Testis (tissue), 3 donors: ENCODE measurements around the gene KCTD16. TPM values are rescaled to one million over a fixed set of nuclear protein-coding genes. Genes with fewer than 3 reads are reported as not detected.

Source experiments
- DNase-seq: peaks from one replicate; pipeline ENCODE4 v3.0.0-alpha.2; 2019
- H3K27ac ChIP-seq, 2 donors: fragments of 200-600 bp; sonication (generic); one replicate each; pipeline ENCODE4 v1.5.1; 2019
- H3K27me3 ChIP-seq: fragments of 200-600 bp; sonication (generic); one replicate; pipeline ENCODE4 v1.5.1; 2019
- H3K36me3 ChIP-seq: fragments of 200-600 bp; sonication (generic); one replicate; pipeline ENCODE4 v1.5.1; 2017; ENCODE audit warnings: low read depth; ENCODE audit errors: missing control alignments
- H3K4me1 ChIP-seq: fragments of 200-600 bp; sonication (generic); one replicate; pipeline ENCODE4 v1.5.1; 2019
- H3K4me3 ChIP-seq, 2 donors: fragments of 200-600 bp; sonication (generic); one replicate each; pipeline ENCODE4 v1.5.1; 2017 to 2019
- H3K9me3 ChIP-seq: fragments of 200-600 bp; sonication (generic); one replicate; pipeline ENCODE4 v1.5.1; 2017
- POLR2A ChIP-seq: fragments of 450-650 bp; IDR thresholded peaks from one replicate; pipeline ENCODE4 v1.6.1; 2017; ENCODE audit warnings: antibody characterized with exemption, mild to moderate bottlenecking, moderate library complexity
- WGBS, 2 donors: methylation state at CpG; one replicate each; pipeline ENCODE4 v1.1.5; 2018; 5-methylcytosine and 5-hydroxymethylcytosine counted together
- intact Hi-C: fragments of 100-400 bp; cut with DNase I; formaldehyde crosslinking; loops from one replicate; pipeline ENCODE4 v1.15.1; 2023; ENCODE audit warnings: low total_unique reads
- polyA plus RNA-seq: library from polyadenylated mRNA; stranded (reverse); fragments of 350-450 nt; fragmentation: Illumina TruSeq; extraction: RNeasy Lipid Tissue Mini Kit (QIAGEN cat#74804); gene quantifications from one replicate; pipeline ENCODE4 v1.2.3, GENCODE V29; 2014; ENCODE audit warnings: low read depth, low replicate concordance; ENCODE audit not compliant: insufficient read depth
- total RNA-seq, 2 donors: library from RNA; depleted of rRNA; stranded (reverse); fragments of >200 nt; gene quantifications; one replicate each; pipeline ENCODE4 v1.2.3, GENCODE V29; 2016
- TF ChIP-seq, protein P1 (sequence below), 3 experiments: fragments of 450-650 bp in 2 of 3; fragments of 200-600 bp in 1 of 3; sonication (generic) in 1 of 3; IDR thresholded peaks; one replicate each; pipeline ENCODE4 v1.5.1; 2016 to 2019; ENCODE audit warnings: antibody characterized with exemption in 3 of 3, mild to moderate bottlenecking in 2 of 3, moderate library complexity in 1 of 3

The KCTD16 gene
- total and polyA plus RNA-seq, 3 donors from 2014 or later = 1.4 to 3.2 (median 2.7) TPM

- Histone ChIP-seq H3K27me3 (no peaks in the 10 kb centered on the region), H3K4me3 (no peak overlapping the region), H3K9me3 (no peaks in the 10 kb centered on the region), H3K27ac (no peak overlapping the region), H3K36me3 (no peaks in the 10 kb centered on the region), H3K4me1 (no peaks in the 10 kb centered on the region)
- TF ChIP-seq, protein P1, sequence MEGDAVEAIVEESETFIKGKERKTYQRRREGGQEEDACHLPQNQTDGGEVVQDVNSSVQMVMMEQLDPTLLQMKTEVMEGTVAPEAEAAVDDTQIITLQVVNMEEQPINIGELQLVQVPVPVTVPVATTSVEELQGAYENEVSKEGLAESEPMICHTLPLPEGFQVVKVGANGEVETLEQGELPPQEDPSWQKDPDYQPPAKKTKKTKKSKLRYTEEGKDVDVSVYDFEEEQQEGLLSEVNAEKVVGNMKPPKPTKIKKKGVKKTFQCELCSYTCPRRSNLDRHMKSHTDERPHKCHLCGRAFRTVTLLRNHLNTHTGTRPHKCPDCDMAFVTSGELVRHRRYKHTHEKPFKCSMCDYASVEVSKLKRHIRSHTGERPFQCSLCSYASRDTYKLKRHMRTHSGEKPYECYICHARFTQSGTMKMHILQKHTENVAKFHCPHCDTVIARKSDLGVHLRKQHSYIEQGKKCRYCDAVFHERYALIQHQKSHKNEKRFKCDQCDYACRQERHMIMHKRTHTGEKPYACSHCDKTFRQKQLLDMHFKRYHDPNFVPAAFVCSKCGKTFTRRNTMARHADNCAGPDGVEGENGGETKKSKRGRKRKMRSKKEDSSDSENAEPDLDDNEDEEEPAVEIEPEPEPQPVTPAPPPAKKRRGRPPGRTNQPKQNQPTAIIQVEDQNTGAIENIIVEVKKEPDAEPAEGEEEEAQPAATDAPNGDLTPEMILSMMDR (IDR thresholded peaks at IDR 0.05) = no peak
- no peak for TF ChIP-seq POLR2A
- no peak for DNase-seq
- intact Hi-C loops = no loop called here
- 73 to 78% methylated on average over 2 of the region's 2 CpGs for WGBS, 2 donors
Observed at GRCh38 chr5:144472221-144472620, 301.5 kb downstream of the KCTD16 start.

- WGBS, 2 donors = 95 to 96% methylated on average over 13 of the region's 13 CpGs
- no peaks in the 10 kb centered on the region for H3K4me1 ChIP-seq
- no peaks in the 10 kb centered on the region for H3K27me3 ChIP-seq
- H3K36me3 ChIP-seq = no peaks in the 10 kb centered on the region
- H3K4me3 ChIP-seq = no peak overlapping the region
- TF ChIP-seq POLR2A = no peak
- TF ChIP-seq, protein P1 (IDR thresholded peaks at IDR 0.05) = no peak
- H3K9me3 ChIP-seq = no peaks in the 10 kb centered on the region
- DNase-seq = no peak
- intact Hi-C loops = no loop called here
- H3K27ac ChIP-seq = no peak overlapping the region
Observed at GRCh38 chr5:144473650-144474049, 303.0 kb downstream of the KCTD16 start.

- H3K27me3 ChIP-seq = no peaks in the 10 kb centered on the region
- H3K4me1 ChIP-seq = no peaks in the 10 kb centered on the region
- no peak overlapping the region for H3K4me3 ChIP-seq
- TF ChIP-seq, protein P1 (IDR thresholded peaks at IDR 0.05) = no peak
- TF ChIP-seq POLR2A = no peak
- no peaks in the 10 kb centered on the region for H3K36me3 ChIP-seq
- H3K27ac ChIP-seq = no peak overlapping the region
- intact Hi-C loops = no loop called here
- DNase-seq = no peak
- no peaks in the 10 kb centered on the region for H3K9me3 ChIP-seq
Observed at GRCh38 chr5:144478565-144478964, 307.9 kb downstream of the KCTD16 start.

DNA sequence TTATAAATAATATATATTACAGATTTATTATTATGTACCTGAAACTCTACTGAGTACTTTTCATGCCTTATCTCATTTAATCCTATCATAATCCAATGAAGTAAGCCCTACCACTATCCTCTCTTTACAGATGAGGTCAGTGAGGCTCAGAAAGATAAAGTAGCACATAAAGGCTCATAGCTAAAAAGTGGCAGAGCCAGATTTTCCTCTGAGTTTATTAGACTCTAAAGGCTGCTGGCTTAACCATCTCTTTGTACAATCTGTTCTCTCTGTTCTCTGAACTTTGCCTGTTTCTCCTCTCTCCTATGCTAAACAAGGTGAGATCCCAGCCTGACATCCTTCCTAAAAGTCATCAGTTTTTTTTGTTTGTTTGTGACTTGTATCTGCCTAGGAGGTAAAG lies 311.2 kb downstream of the KCTD16 start:
- H3K27ac ChIP-seq = no peak overlapping the region
- intact Hi-C loops = no loop called here
- TF ChIP-seq POLR2A = no peak
- TF ChIP-seq, protein P1 (IDR thresholded peaks at IDR 0.05) = no peak
- no peaks in the 10 kb centered on the region for H3K4me1 ChIP-seq
- DNase-seq = no peak
- no peaks in the 10 kb centered on the region for H3K27me3 ChIP-seq
- H3K4me3 ChIP-seq = no peak overlapping the region
- no peaks in the 10 kb centered on the region for H3K36me3 ChIP-seq
- H3K9me3 ChIP-seq = no peaks in the 10 kb centered on the region

- Histone ChIP-seq H3K27ac (no peak overlapping the region), H3K27me3 (no peaks in the 10 kb centered on the region), H3K36me3 (no peaks in the 10 kb centered on the region), H3K4me3 (no peak overlapping the region), H3K9me3 (no peaks in the 10 kb centered on the region), H3K4me1 (no peaks in the 10 kb centered on the region)
- WGBS, 2 donors = 78 to 81% methylated on average over 9 of the region's 9 CpGs
- intact Hi-C loops = no loop called here
- no peak for DNase-seq
- TF ChIP-seq POLR2A = no peak
- TF ChIP-seq, protein P1 (IDR thresholded peaks at IDR 0.05) = no peak
Observed at GRCh38 chr5:144484124-144484897, 313.6 kb downstream of the KCTD16 start.
